Mucosa of descending colon (tissue), 3 donors: Measurements from ENCODE around the gene TNNC2. TPM values are rescaled to one million over a fixed set of nuclear protein-coding genes. Genes with fewer than 3 reads are reported as not detected.

Experiments
- ATAC-seq: fragments of 200-7000 bp; cut with Tn5 transposase; one replicate; pipeline ENCODE4 v1.9.1; 2020; ENCODE audit warnings: mild to moderate bottlenecking, moderate library complexity
- DNase-seq, 3 donors: peaks; one replicate each; pipeline ENCODE4 v3.0.0-alpha.2; 2020
- H3K36me3 ChIP-seq: fragments of 200-600 bp; one replicate; pipeline ENCODE4 v1.8.0; 2021; ENCODE audit warnings: low read depth, mild to moderate bottlenecking
- H3K4me1 ChIP-seq: fragments of 200-600 bp; one replicate; pipeline ENCODE4 v1.8.0; 2021; ENCODE audit warnings: low read depth, mild to moderate bottlenecking
- H3K4me3 ChIP-seq: fragments of 200-600 bp; one replicate; pipeline ENCODE4 v1.8.0; 2021; ENCODE audit warnings: mild to moderate bottlenecking
- H3K9me3 ChIP-seq: fragments of 200-600 bp; one replicate; pipeline ENCODE4 v1.8.0; 2021; ENCODE audit warnings: mild to moderate bottlenecking
- CTCF ChIP-seq: fragments of 200-600 bp; IDR thresholded peaks from one replicate; pipeline ENCODE4 v1.8.0; 2022; ENCODE audit warnings: antibody characterized with exemption, mild to moderate bottlenecking
- intact Hi-C, 2 donors: fragments of 100-400 bp; cut with DNase I in 1 of 2; cut with micrococcal nuclease in 1 of 2; formaldehyde crosslinking; loops; one replicate each; pipeline versions ENCODE4 v1.11.0 to v1.11.1; 2022; cut with DNase I, micrococcal nuclease
- total RNA-seq, 3 donors: library from RNA; stranded (reverse); fragmentation: NEBNext Ultra II Directional in 2 of 3; extraction: Animal tissue kit (Norgen Biotek cat#: 25700) in 2 of 3; gene quantifications; one replicate each; pipeline versions ENCODE4 v1.2.1 to v1.2.4, GENCODE V29; 2021 to 2023
- donor health status: DM: no; HTN: no; CAD: no; lungs with moderate emphysema.
- donor health status: DM: no; HTN: no; CAD: no.
- donor health status: DM: no; HTN: yes; CAD: no.

TNNC2 gene
- total RNA-seq, 3 donors from 2014 or later = 2.1 to 5.4 (median 3.1) TPM

GRCh38 chr20:45792317-45793118 lies 34.6 kb downstream of the TNNC2 start:
- H3K4me3 ChIP-seq = peak overlapping the region; percentile 85
- TF ChIP-seq CTCF = no peak
- H3K36me3 ChIP-seq = no peaks in the 10 kb centered on the region
- H3K9me3 ChIP-seq = no peaks in the 10 kb centered on the region
- ATAC-seq = peak; percentile 73
- H3K4me1 ChIP-seq = peaks cover 4% of the 10 kb centered on the region
- peak in 2 of 3 donors; percentile 51 to 60 for DNase-seq
- intact Hi-C loops = no loop called here

DNA sequence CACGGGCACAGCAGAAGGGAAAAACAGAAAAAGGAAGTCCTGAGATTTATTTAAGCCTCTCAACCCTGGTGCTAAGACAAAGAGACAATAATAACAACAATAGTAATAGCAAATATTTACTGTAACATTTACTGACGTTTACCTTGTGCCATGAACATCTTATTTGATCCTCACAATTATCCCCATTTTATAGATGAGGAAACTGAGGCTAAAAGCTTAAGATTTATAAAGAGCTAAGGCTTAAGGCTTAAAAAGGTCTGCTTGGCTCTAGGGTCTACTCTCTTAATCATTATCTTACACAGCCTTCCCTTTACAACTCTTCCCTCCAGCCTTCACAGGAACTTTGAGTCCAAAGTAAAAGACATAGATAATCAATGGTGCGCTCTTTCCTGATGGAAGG lies 38.8 kb downstream of the TNNC2 start:
- Histone ChIP-seq H3K4me3 (no peak overlapping the region), H3K9me3 (no peaks in the 10 kb centered on the region), H3K4me1 (peaks cover 7% of the 10 kb centered on the region), H3K36me3 (no peaks in the 10 kb centered on the region)
- no peak for ATAC-seq
- no peak for DNase-seq
- intact Hi-C loops = no loop called here
- TF ChIP-seq CTCF = no peak

DNA sequence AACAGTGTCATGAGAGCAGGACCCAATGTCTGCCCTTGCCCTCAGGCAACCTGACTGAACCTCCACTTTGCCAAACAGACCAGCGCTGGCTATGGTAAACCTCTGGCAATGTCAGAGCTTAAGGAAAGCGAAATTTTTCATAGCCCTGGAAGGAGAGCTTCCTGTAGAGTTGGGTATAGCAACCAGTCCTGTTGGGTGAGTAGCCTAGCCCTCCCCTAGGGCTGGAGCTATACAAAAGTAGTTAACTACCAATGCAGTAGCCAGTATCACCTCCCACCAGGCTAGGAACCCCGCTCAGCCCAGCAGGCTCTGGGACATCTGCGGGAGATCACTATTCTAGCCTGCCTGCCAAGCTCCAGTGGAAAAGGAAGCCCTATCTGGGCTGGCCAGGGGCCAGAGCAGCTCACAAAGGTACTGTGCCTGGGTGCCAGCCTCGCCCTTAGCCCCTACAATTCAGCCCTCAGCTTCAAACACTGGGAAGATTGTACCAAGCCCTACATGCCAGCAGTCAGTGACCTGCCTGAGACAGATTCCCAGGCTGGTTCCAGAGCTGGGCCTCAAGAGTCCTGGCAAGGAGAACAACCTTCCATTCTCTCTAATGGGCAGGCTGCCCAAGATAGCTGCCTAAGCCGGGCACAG lies 43.3 kb downstream of the TNNC2 start:
- ATAC-seq (peak; percentile 51), DNase-seq (peak; percentile 76 to 85 (median 79))
- H3K4me1 ChIP-seq = peaks cover 29% of the 10 kb centered on the region
- no peaks in the 10 kb centered on the region for H3K36me3 ChIP-seq
- H3K4me3 ChIP-seq = no peak overlapping the region
- TF ChIP-seq CTCF = no peak
- intact Hi-C loops = no loop called here
- H3K9me3 ChIP-seq = no peaks in the 10 kb centered on the region

DNA sequence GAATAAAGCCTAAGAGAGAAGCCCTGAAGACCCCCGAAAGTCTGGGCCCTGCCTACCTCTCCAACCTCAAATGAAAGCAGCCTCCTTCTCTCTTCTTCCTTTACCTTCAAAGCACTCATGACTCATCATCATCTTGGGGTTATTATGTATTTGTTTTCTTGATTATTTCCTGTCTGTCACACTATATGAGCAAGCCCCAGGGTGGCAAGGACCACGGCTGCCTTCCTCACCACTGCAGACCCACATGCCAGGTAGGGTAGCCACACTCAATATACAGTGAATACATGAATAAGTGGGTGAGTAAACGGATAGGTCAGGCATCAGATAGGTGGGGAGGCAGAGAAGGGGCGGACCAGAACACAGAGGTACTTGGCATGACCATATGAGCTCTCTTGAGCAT lies 44.2 kb downstream of the TNNC2 start:
- Histone ChIP-seq H3K36me3 (no peaks in the 10 kb centered on the region), H3K4me3 (no peak overlapping the region), H3K4me1 (peaks cover 36% of the 10 kb centered on the region), H3K9me3 (no peaks in the 10 kb centered on the region)
- ATAC-seq = peak; percentile 12
- intact Hi-C loops = no loop called here
- no peak for TF ChIP-seq CTCF
- DNase-seq = no peak

DNA sequence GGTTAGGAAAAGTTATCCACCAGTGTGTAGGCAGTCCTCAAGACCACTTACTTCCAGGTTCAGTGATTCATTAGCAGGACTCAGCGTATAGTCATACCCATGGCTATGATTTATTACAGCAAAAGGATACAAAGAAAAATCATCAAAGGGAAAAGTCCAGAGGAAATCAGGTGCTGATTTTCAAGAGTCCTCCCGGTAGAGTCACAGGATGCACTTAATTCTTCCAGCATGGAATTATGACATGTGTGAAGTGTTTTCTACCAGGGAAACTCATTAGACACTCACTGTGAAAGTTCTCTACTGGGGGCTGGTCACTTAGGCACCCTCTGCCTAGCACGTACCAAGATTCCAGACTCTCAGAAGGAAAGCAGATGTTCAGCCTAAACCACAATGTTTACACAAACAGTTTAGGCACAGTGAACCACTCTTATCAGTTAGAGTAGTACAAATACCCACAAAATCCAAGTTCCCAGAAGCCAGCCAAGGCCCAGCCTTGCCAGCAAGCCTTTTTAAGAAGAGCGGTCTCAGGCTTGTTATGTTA lies 45.7 kb downstream of the TNNC2 start:
- DNase-seq = no peak
- Histone ChIP-seq H3K4me1 (peaks cover 39% of the 10 kb centered on the region), H3K4me3 (no peak overlapping the region), H3K9me3 (no peaks in the 10 kb centered on the region), H3K36me3 (no peaks in the 10 kb centered on the region)
- intact Hi-C loops = no loop called here
- peak; percentile 17 for ATAC-seq
- TF ChIP-seq CTCF = no peak
